NCI-H1417 (cell line): Measurements from ENCODE around the gene TRPV4.

ENCODE experiments used
- DNase-seq, 3 experiments: peaks; one replicate each; lab custom pipeline; 2025; lab: John Stamatoyannopoulos, UW

TRPV4 gene

GRCh38 chr12:109760930-109761921 lies 72.0 kb downstream of the TRPV4 start:
- no peak for DNase-seq

- no peak for DNase-seq
Measured at GRCh38 chr12:109760031-109760929, 72.9 kb downstream of the TRPV4 start.

GRCh38 chr12:109759595-109759994 lies 73.6 kb downstream of the TRPV4 start:
- DNase-seq: no peak

- peak in 1 of 3 experiments; percentile 20 for DNase-seq
Measured at GRCh38 chr12:109758426-109759420, 74.5 kb downstream of the TRPV4 start.

- no peak for DNase-seq
Measured at GRCh38 chr12:109757671-109758265, 75.4 kb downstream of the TRPV4 start.

GRCh38 chr12:109756457-109756856 lies 76.7 kb downstream of the TRPV4 start:
- peak in 1 of 3 experiments; percentile 17 for DNase-seq

- DNase-seq: no peak
Measured at GRCh38 chr12:109753959-109754358, 79.2 kb downstream of the TRPV4 start.

- DNase-seq: no peak
Measured at GRCh38 chr12:109753054-109753401, 80.2 kb downstream of the TRPV4 start.

- no peak for DNase-seq
Measured at GRCh38 chr12:109752117-109753053, 80.8 kb downstream of the TRPV4 start.

- DNase-seq: peak in 1 of 3 experiments; percentile 16
Measured at GRCh38 chr12:109744986-109745942, 87.9 kb downstream of the TRPV4 start.

- no peak for DNase-seq
Measured at GRCh38 chr12:109744026-109744425, 89.2 kb downstream of the TRPV4 start.

- DNase-seq: no peak
Measured at GRCh38 chr12:109743076-109743910, 89.9 kb downstream of the TRPV4 start.

- peak in 2 of 3 experiments; percentile 16 to 37 for DNase-seq
Measured at GRCh38 chr12:109741970-109742703, 91.1 kb downstream of the TRPV4 start.

- no peak for DNase-seq
Measured at GRCh38 chr12:109741286-109741969, 91.8 kb downstream of the TRPV4 start.

GRCh38 chr12:109740694-109741245 lies 92.4 kb downstream of the TRPV4 start:
- DNase-seq: no peak
